H4 (cell line): Measurements from ENCODE around the gene ZDHHC9. TPM values are rescaled to one million over a fixed set of nuclear protein-coding genes. Genes with fewer than 3 reads are reported as not detected.
A peak's percentile ranks its signal among the peaks of the same experiment; 100 is the strongest.

ENCODE experiments used
- DNase-seq: peaks from one replicate; pipeline ENCODE4 v3.0.0-alpha.2; 2015; ENCODE audit warnings: low spot score
- total RNA-seq: library from RNA; depleted of rRNA; stranded (reverse); fragments of >200 nt; shearing (Covaris generic); gene quantifications from 2 replicates; pipeline ENCODE4 v1.2.3, GENCODE V29; 2014

Gene ZDHHC9
- total RNA-seq, 1 experiment from 2014 or later: 24.5 TPM

GRCh38 chrX:129823115-129823514, 20.6 kb downstream of the ZDHHC9 start:
- peak; percentile 35 for DNase-seq

- no peak for DNase-seq
Measured at GRCh38 chrX:129818123-129818522, 25.6 kb downstream of the ZDHHC9 start.

- no peak for DNase-seq
Measured at GRCh38 chrX:129813662-129814368, 29.9 kb downstream of the ZDHHC9 start.

- DNase-seq: no peak
Measured at GRCh38 chrX:129808829-129809796, 34.6 kb downstream of the ZDHHC9 start.

GRCh38 chrX:129808158-129808828, 35.4 kb downstream of the ZDHHC9 start:
- DNase-seq: no peak

- no peak for DNase-seq
Measured at GRCh38 chrX:129804806-129805205, 38.9 kb downstream of the ZDHHC9 start.

GRCh38 chrX:129802863-129803262, 40.8 kb downstream of the ZDHHC9 start:
- no peak for DNase-seq

GRCh38 chrX:129800186-129800585, 43.5 kb downstream of the ZDHHC9 start:
- DNase-seq: no peak

GRCh38 chrX:129798888-129799287, 44.8 kb downstream of the ZDHHC9 start:
- DNase-seq: no peak

GRCh38 chrX:129798456-129798855, 45.2 kb downstream of the ZDHHC9 start:
- no peak for DNase-seq

- DNase-seq: no peak
Measured at GRCh38 chrX:129797251-129797906, 46.3 kb downstream of the ZDHHC9 start.

- DNase-seq: no peak
Measured at GRCh38 chrX:129795584-129795983, 48.1 kb downstream of the ZDHHC9 start.

GRCh38 chrX:129793604-129794191, 50.0 kb downstream of the ZDHHC9 start:
- DNase-seq: no peak

GRCh38 chrX:129792586-129793291, 50.9 kb downstream of the ZDHHC9 start:
- no peak for DNase-seq

- no peak for DNase-seq
Measured at GRCh38 chrX:129791961-129792570, 51.6 kb downstream of the ZDHHC9 start.

GRCh38 chrX:129791336-129791735, 52.4 kb downstream of the ZDHHC9 start:
- DNase-seq: no peak

- DNase-seq: no peak
Measured at GRCh38 chrX:129790808-129791207, 52.9 kb downstream of the ZDHHC9 start.

- no peak for DNase-seq
Measured at GRCh38 chrX:129790146-129790545, 53.5 kb downstream of the ZDHHC9 start.

GRCh38 chrX:129788527-129788926, 55.2 kb downstream of the ZDHHC9 start:
- no peak for DNase-seq

- DNase-seq: no peak
Measured at GRCh38 chrX:129787336-129788055, 56.2 kb downstream of the ZDHHC9 start.
